CD4-positive, alpha-beta T cell (primary cell): ENCODE measurements around the gene PRKN. TPM values are rescaled to one million over a fixed set of nuclear protein-coding genes. Genes with fewer than 3 reads are reported as not detected.

Source experiments
- ATAC-seq: fragments of 200-7000 bp; cut with Tn5 transposase; one replicate; pipeline ENCODE4 v1.10.0; 2022; ENCODE audit warnings: mild to moderate bottlenecking; ENCODE audit not compliant: poor library complexity
- CTCF ChIA-PET: fragments of 350-600 bp; sonication (Branson Sonifier 250); formaldehyde crosslinking; loops from one replicate; lab custom pipeline; 2021; ENCODE audit warnings: antibody characterized with exemption, inconsistent platforms; lab: Charles Lee
- POLR2A ChIA-PET: fragments of 350-600 bp; sonication (Branson Sonifier 250); formaldehyde crosslinking; loops from one replicate; lab custom pipeline; 2021; ENCODE audit warnings: antibody characterized with exemption, inconsistent platforms; lab: Charles Lee
- DNase-seq, 14 experiments: peaks; one replicate each; pipeline ENCODE4 v3.0.0-alpha.2; 2013 to 2020; ENCODE audit warnings: mixed read lengths in 2 of 14
- H3K27ac ChIP-seq, 2 donors: one replicate each; pipeline versions ENCODE4 v1.5.1 to v1.7.0; 2013; ENCODE audit warnings: low read length in 2 of 2, low read depth in 1 of 2, mild to moderate bottlenecking in 1 of 2
- H3K27me3 ChIP-seq, 2 experiments: 1 replicate in 1 of 2; 2 replicates in 1 of 2; pipeline versions ENCODE4 v1.6.1 to v1.7.0; 2013; ENCODE audit warnings: low read length in 2 of 2, control low read depth in 1 of 2, mild to moderate bottlenecking in 1 of 2, moderate library complexity in 1 of 2; ENCODE audit not compliant: insufficient read depth in 2 of 2, control insufficient read depth in 1 of 2
- H3K36me3 ChIP-seq: one replicate; pipeline ENCODE4 v1.6.1; 2013; ENCODE audit warnings: low read length, control low read depth; ENCODE audit not compliant: insufficient read depth
- H3K4me1 ChIP-seq: one replicate; pipeline ENCODE4 v1.6.1; 2013; ENCODE audit warnings: low read length, control low read depth; ENCODE audit not compliant: insufficient read depth
- H3K4me3 ChIP-seq: one replicate; pipeline ENCODE4 v1.5.1; 2013; ENCODE audit warnings: mild to moderate bottlenecking, low read length, moderate library complexity
- H3K9me3 ChIP-seq, 2 experiments: 1 replicate in 1 of 2; 2 replicates in 1 of 2; pipeline versions ENCODE4 v1.6.1 to v1.7.0; 2013; ENCODE audit warnings: low read length in 2 of 2, mild to moderate bottlenecking in 2 of 2, control low read depth in 1 of 2, moderate library complexity in 1 of 2; ENCODE audit not compliant: control insufficient read depth in 1 of 2, insufficient read depth in 1 of 2
- H3K27ac Mint-ChIP-seq: one replicate; pipeline ENCODE4 v1.8.0; 2020; ENCODE audit warnings: mixed read lengths
- H3K27me3 Mint-ChIP-seq: one replicate; pipeline ENCODE4 v1.8.0; 2021; ENCODE audit warnings: mixed read lengths
- H3K36me3 Mint-ChIP-seq: one replicate; pipeline ENCODE4 v1.8.0; 2021; ENCODE audit warnings: low read depth, mixed read lengths
- H3K4me1 Mint-ChIP-seq: one replicate; pipeline ENCODE4 v1.8.0; 2021; ENCODE audit warnings: low read depth, mixed read lengths
- H3K4me3 Mint-ChIP-seq: one replicate; pipeline ENCODE4 v1.8.0; 2020; ENCODE audit warnings: mild to moderate bottlenecking, mixed read lengths
- H3K9me3 Mint-ChIP-seq: one replicate; pipeline ENCODE4 v1.8.0; 2020; ENCODE audit warnings: mixed read lengths
- CTCF ChIP-seq: fragments of 200-600 bp; IDR thresholded peaks from one replicate; pipeline ENCODE4 v1.8.0; 2022; ENCODE audit warnings: antibody characterized with exemption, mild to moderate bottlenecking
- intact Hi-C, 2 experiments: fragments of 100-400 bp; cut with DNase I in 1 of 2; cut with micrococcal nuclease in 1 of 2; formaldehyde crosslinking; loops; one replicate each; pipeline versions ENCODE4 v1.15.1 to v1.9.0; 2023 to 2025; cut with DNase I, micrococcal nuclease
- total RNA-seq, 174 experiments: library from RNA in 2 of 174; stranded (reverse) in 2 of 174; gene quantifications; one replicate each; pipeline ENCODE4 v1.2.3 and lab custom pipeline; 2021 to 2026

PRKN gene
- total RNA-seq, 2 experiments from 2014 or later = 5.2 to 5.4 TPM

- DNase-seq = no peak
- intact Hi-C loops = no loop called here
Measured at GRCh38 chr6:162644153-162644552, 83.4 kb downstream of the PRKN start.

GRCh38 chr6:162640756-162641155 lies 86.8 kb downstream of the PRKN start:
- DNase-seq (no peak), ATAC-seq (no peak)
- Histone ChIP-seq H3K27ac (no peak overlapping the region), H3K4me3 (no peak overlapping the region), H3K4me1 (no peaks in the 10 kb centered on the region), H3K27me3 (no peaks in the 10 kb centered on the region), H3K9me3 (no peaks in the 10 kb centered on the region), H3K36me3 (no peaks in the 10 kb centered on the region)
- intact Hi-C loops = no loop called here
- no peak for TF ChIP-seq CTCF
- Mint-ChIP-seq H3K9me3 (no peaks in the 10 kb centered on the region), H3K27ac (no peak overlapping the region), H3K36me3 (no peaks in the 10 kb centered on the region), H3K4me1 (no peaks in the 10 kb centered on the region), H3K27me3 (no peaks in the 10 kb centered on the region), H3K4me3 (no peak overlapping the region)
- ChIA-PET CTCF (no interaction called here), POLR2A (no interaction called here)

More at GRCh38 chr6:162644153-162644552, 83.4 kb downstream of the PRKN start:
- Mint-ChIP-seq H3K27me3 (no peaks in the 10 kb centered on the region), H3K9me3 (no peaks in the 10 kb centered on the region), H3K36me3 (no peaks in the 10 kb centered on the region), H3K4me3 (no peak overlapping the region), H3K4me1 (no peaks in the 10 kb centered on the region), H3K27ac (no peak overlapping the region)
- Histone ChIP-seq H3K27ac (no peak overlapping the region), H3K27me3 (no peaks in the 10 kb centered on the region), H3K4me3 (no peak overlapping the region), H3K4me1 (no peaks in the 10 kb centered on the region), H3K36me3 (no peaks in the 10 kb centered on the region), H3K9me3 (no peaks in the 10 kb centered on the region)
- TF ChIP-seq CTCF = no peak
- ChIA-PET POLR2A (no interaction called here), CTCF (no interaction called here)
- no peak for ATAC-seq

- no peak overlapping the region for H3K4me3 Mint-ChIP-seq
- no peaks in the 10 kb centered on the region for H3K27me3 Mint-ChIP-seq
- Histone ChIP-seq H3K9me3 (no peaks in the 10 kb centered on the region), H3K27me3 (no peaks in the 10 kb centered on the region), H3K27ac (no peak overlapping the region), H3K36me3 (no peaks in the 10 kb centered on the region), H3K4me3 (no peak overlapping the region), H3K4me1 (no peaks in the 10 kb centered on the region)
- ChIA-PET POLR2A (no interaction called here), CTCF (no interaction called here)
- ATAC-seq (no peak), DNase-seq (no peak)
- intact Hi-C loops = no loop called here
- peaks cover 3% of the 10 kb centered on the region for H3K36me3 Mint-ChIP-seq
- no peak overlapping the region for H3K27ac Mint-ChIP-seq
- H3K4me1 Mint-ChIP-seq = no peaks in the 10 kb centered on the region
- no peak for TF ChIP-seq CTCF
- H3K9me3 Mint-ChIP-seq = no peaks in the 10 kb centered on the region
Measured at GRCh38 chr6:162639951-162640350, 87.6 kb downstream of the PRKN start.
